HepG2 (cell line): ENCODE results near the gene CIAO2B. TPM values are rescaled to one million over a fixed set of nuclear protein-coding genes. Genes with fewer than 3 reads are reported as not detected.
A peak's percentile ranks its signal among the peaks of the same experiment; 100 is the strongest.

Experiments used
- ATAC-seq: fragments of 200-7000 bp; cut with Tn5 transposase; 3 replicates; pipeline ENCODE4 v1.9.1; 2020; ENCODE audit warnings: mild to moderate bottlenecking, moderate library complexity
- BruUV-seq: library from RNA; stranded (reverse); fragments of 400-500 nt; replicated peaks from 2 replicates; lab custom pipeline; 2021; lab: Mats Ljungman, UMichigan
- CTCF ChIA-PET: fragments of 300-600 bp; formaldehyde crosslinking; extraction: SDS; loops from one replicate; lab custom pipeline; 2021; ENCODE audit warnings: low total read pairs, inconsistent platforms, low intra/inter-chr PET ratio; lab: Yijun Ruan, JAX
- POLR2A ChIA-PET: fragments of 350-600 bp; sonication (Branson Sonifier 250); formaldehyde crosslinking; loops from one replicate; lab custom pipeline; 2020; ENCODE audit warnings: antibody characterized with exemption, inconsistent platforms; lab: Yijun Ruan, JAX
- DNase-seq: peaks from one replicate; pipeline ENCODE4 v3.0.0-alpha.2; 2015; ENCODE audit warnings: low spot score
- FAIRE-seq: peaks from 3 replicates; lab custom pipeline; 2011; peaks lifted over from hg19 to GRCh38; lab: Jason Lieb, UNC
- H2AFZ ChIP-seq: one replicate; pipeline ENCODE4 v1.6.1; 2011; ENCODE audit warnings: low read length, inconsistent platforms
- H3K27ac ChIP-seq: fragments of 300-600 bp; 3 replicates; pipeline ENCODE4 v1.8.0; 2011; ENCODE audit warnings: mixed run types, mild to moderate bottlenecking, mixed read lengths, low read length, inconsistent platforms; ENCODE audit not compliant: insufficient read depth; ENCODE audit errors: extremely low read length
- H3K27me3 ChIP-seq, 2 experiments: fragments of 200-600 bp in 1 of 2; 2 replicates in 1 of 2; 3 replicates in 1 of 2; pipeline versions ENCODE4 v1.6.0 to v1.8.0; 2011; ENCODE audit warnings: low read length in 2 of 2, mild to moderate bottlenecking in 2 of 2, moderate library complexity in 2 of 2, inconsistent platforms in 1 of 2; ENCODE audit not compliant: insufficient read depth in 2 of 2, control insufficient read depth in 1 of 2
- H3K36me3 ChIP-seq, 2 experiments: fragments of 200-600 bp in 1 of 2; replicated peaks in 1 of 2; 2 replicates in 1 of 2; 3 replicates in 1 of 2; pipeline versions ENCODE4 v1.5.1 to v1.8.0; 2011; ENCODE audit warnings: low read length in 2 of 2, inconsistent platforms in 1 of 2; ENCODE audit not compliant: insufficient read depth in 2 of 2, control insufficient read depth in 1 of 2
- H3K4me1 ChIP-seq: 2 replicates; pipeline ENCODE4 v1.5.1; 2012; ENCODE audit warnings: low read length, inconsistent platforms; ENCODE audit not compliant: insufficient read depth
- H3K4me2 ChIP-seq: 2 replicates; pipeline ENCODE4 v1.6.0; 2011; ENCODE audit warnings: low read depth, low read length, inconsistent platforms
- H3K4me3 ChIP-seq, 3 experiments: fragments of 200-600 bp in 1 of 3; sonication (generic), shearing (Covaris generic) in 1 of 3; replicated peaks in 1 of 3; 2 replicates each; pipeline ENCODE4 v1.5.1; 2011 to 2016; ENCODE audit warnings: low read length in 3 of 3, inconsistent platforms in 2 of 3, low read depth in 2 of 3, mild to moderate bottlenecking in 2 of 3, control low read depth in 1 of 3, mixed read lengths in 1 of 3; ENCODE audit not compliant: insufficient read depth in 1 of 3
- H3K79me2 ChIP-seq: one replicate; pipeline ENCODE4 v1.6.1; 2011; ENCODE audit warnings: low read length, inconsistent platforms; ENCODE audit not compliant: insufficient read depth
- H3K9ac ChIP-seq: 2 replicates; pipeline ENCODE4 v1.6.0; 2011; ENCODE audit warnings: mild to moderate bottlenecking, low read depth, low read length, inconsistent platforms; ENCODE audit not compliant: insufficient read depth
- H3K9me3 ChIP-seq: 2 replicates; pipeline ENCODE4 v1.5.1; 2012; ENCODE audit warnings: mild to moderate bottlenecking, low read length
- H4K20me1 ChIP-seq: 2 replicates; pipeline ENCODE4 v1.6.0; 2011; ENCODE audit warnings: inconsistent platforms, mild to moderate bottlenecking, low read length, moderate library complexity; ENCODE audit not compliant: insufficient read depth
- EZH2 ChIP-seq: conservative IDR thresholded peaks from 2 replicates; pipeline ENCODE4 v1.6.1; 2012; ENCODE audit warnings: mild to moderate bottlenecking, low read depth, low read length, moderate library complexity
- IKZF4 ChIP-seq: sonication (generic); formaldehyde crosslinking; IDR thresholded peaks from 2 replicates; pipeline ENCODE4 v1.5.1; 2020; ENCODE audit warnings: borderline replicate concordance, mild to moderate bottlenecking, low read depth, missing genetic modification reagents; ENCODE audit errors: not compliant biosample characterization
- MAFF ChIP-seq: IDR thresholded peaks from 2 replicates; pipeline ENCODE4 v1.6.1; 2011; ENCODE audit warnings: low read depth, low read length, improper control_type of control experiment
- SALL1 ChIP-seq: sonication (generic); formaldehyde crosslinking; IDR thresholded peaks from 2 replicates; pipeline ENCODE4 v1.8.0; 2022; ENCODE audit warnings: mild to moderate bottlenecking, missing genetic modification reagents
- SP4 ChIP-seq: sonication (generic); formaldehyde crosslinking; IDR thresholded peaks from 2 replicates; pipeline ENCODE4 v1.8.1; 2023; ENCODE audit warnings: mild to moderate bottlenecking, missing genetic modification reagents
- TBL1XR1 ChIP-seq: fragments of 150-350 bp; IDR thresholded peaks from 2 replicates; pipeline ENCODE4 v1.6.1; 2014; ENCODE audit warnings: borderline replicate concordance, low read length; ENCODE audit not compliant: partially characterized antibody
- TGIF2 ChIP-seq: IDR thresholded peaks from 2 replicates; pipeline ENCODE4 v1.6.1; 2016; ENCODE audit warnings: control low read depth, missing compliant biosample characterization
- TMF1 ChIP-seq: sonication (generic); formaldehyde crosslinking; IDR thresholded peaks from 2 replicates; pipeline ENCODE4 v1.8.1; 2022; ENCODE audit warnings: low read depth, missing genetic modification reagents
- ZBTB7A ChIP-seq: sonication (generic); formaldehyde crosslinking; IDR thresholded peaks from 2 replicates; pipeline ENCODE4 v1.8.0; 2022; ENCODE audit warnings: mild to moderate bottlenecking, missing genetic modification reagents
- ZMYM3 ChIP-seq: sonication (generic); formaldehyde crosslinking; IDR thresholded peaks from 2 replicates; pipeline ENCODE4 v1.5.1; 2020; ENCODE audit warnings: mild to moderate bottlenecking, missing genetic modification reagents
- ZNF562 ChIP-seq: sonication (generic); formaldehyde crosslinking; IDR thresholded peaks from 2 replicates; pipeline ENCODE4 v1.8.0; 2022; ENCODE audit warnings: missing genetic modification reagents, borderline replicate concordance
- WGBS: methylation state at CpG from one replicate; pipeline ENCODE4 v1.1.6; 2017; ENCODE audit warnings: low lambda C conversion rate; 5-methylcytosine and 5-hydroxymethylcytosine counted together
- in situ Hi-C: cut with HindIII; loops from 2 replicates; pipeline ENCODE4 v1.10.0; 2017; ENCODE audit warnings: low pct_unique_long_range_greater_than_20kb; ENCODE audit not compliant: extremely low pct_ligation_motif_present
- intact Hi-C: fragments of 100-400 bp; cut with micrococcal nuclease; formaldehyde crosslinking; loops from one replicate; pipeline ENCODE4 v1.10.0; 2022; ENCODE audit not compliant: unreplicated experiment
- polyA plus RNA-seq, 8 experiments: library from polyadenylated mRNA; depleted of rRNA in 3 of 8; stranded (reverse) in 7 of 8; unstranded in 1 of 8; fragments of >200 nt; fragmentation: Illumina TruSeq in 4 of 8; extraction: Trizol in 4 of 8; gene quantifications; 2 replicates each; pipeline versions ENCODE4 v1.2.1 to v1.2.3, GENCODE V29; 2011 to 2016; ENCODE audit warnings: low read depth in 4 of 8, missing spikeins in 1 of 8, mixed read lengths in 1 of 8; ENCODE audit not compliant: insufficient read depth in 1 of 8
- total RNA-seq, 5 experiments: library from RNA; depleted of rRNA; stranded (reverse); fragments of >200 nt; fragmentation: Illumina TruSeq; extraction: Trizol; gene quantifications; 2 replicates each; pipeline ENCODE4 v1.2.3, GENCODE V29; 2016; ENCODE audit warnings: low read depth in 1 of 5
- TF ChIP-seq, protein P1 (sequence below): sonication (generic); formaldehyde crosslinking; IDR thresholded peaks from 2 replicates; pipeline ENCODE4 v1.5.1; 2020; ENCODE audit warnings: missing genetic modification reagents, mild to moderate bottlenecking, borderline replicate concordance
- TF ChIP-seq, protein P2 (sequence below): IDR thresholded peaks from 2 replicates; pipeline ENCODE4 v1.6.1; 2018; ENCODE audit warnings: missing genetic modification reagents
- TF ChIP-seq, protein P3 (sequence below): sonication (generic); formaldehyde crosslinking; IDR thresholded peaks from 2 replicates; pipeline ENCODE4 v1.8.0; 2022; ENCODE audit warnings: mild to moderate bottlenecking, missing genetic modification reagents, moderate library complexity
- TF ChIP-seq, protein P4 (sequence below): IDR thresholded peaks from 2 replicates; pipeline ENCODE4 v1.6.1; 2012; ENCODE audit warnings: low read depth, low read length, improper control_type of control experiment

CIAO2B gene
- total and polyA plus RNA-seq, 2 of the 13 experiments (the other 11 are each of a cell fraction or from before 2014, with no cell fraction given): 157 to 293 TPM

- TF ChIP-seq, protein P1, sequence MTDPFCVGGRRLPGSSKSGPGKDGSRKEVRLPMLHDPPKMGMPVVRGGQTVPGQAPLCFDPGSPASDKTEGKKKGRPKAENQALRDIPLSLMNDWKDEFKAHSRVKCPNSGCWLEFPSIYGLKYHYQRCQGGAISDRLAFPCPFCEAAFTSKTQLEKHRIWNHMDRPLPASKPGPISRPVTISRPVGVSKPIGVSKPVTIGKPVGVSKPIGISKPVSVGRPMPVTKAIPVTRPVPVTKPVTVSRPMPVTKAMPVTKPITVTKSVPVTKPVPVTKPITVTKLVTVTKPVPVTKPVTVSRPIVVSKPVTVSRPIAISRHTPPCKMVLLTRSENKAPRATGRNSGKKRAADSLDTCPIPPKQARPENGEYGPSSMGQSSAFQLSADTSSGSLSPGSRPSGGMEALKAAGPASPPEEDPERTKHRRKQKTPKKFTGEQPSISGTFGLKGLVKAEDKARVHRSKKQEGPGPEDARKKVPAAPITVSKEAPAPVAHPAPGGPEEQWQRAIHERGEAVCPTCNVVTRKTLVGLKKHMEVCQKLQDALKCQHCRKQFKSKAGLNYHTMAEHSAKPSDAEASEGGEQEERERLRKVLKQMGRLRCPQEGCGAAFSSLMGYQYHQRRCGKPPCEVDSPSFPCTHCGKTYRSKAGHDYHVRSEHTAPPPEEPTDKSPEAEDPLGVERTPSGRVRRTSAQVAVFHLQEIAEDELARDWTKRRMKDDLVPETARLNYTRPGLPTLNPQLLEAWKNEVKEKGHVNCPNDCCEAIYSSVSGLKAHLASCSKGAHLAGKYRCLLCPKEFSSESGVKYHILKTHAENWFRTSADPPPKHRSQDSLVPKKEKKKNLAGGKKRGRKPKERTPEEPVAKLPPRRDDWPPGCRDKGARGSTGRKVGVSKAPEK (CRISPR knock-in tag): no peak
- TF ChIP-seq SALL1 (CRISPR knock-in tag) (no peak), TMF1 (CRISPR knock-in tag) (no peak), TGIF2 (CRISPR knock-in tag) (no peak), SP4 (CRISPR knock-in tag) (0 out of 2 replicates have a peak, but pooled peaks have one; percentile 20), ZNF562 (CRISPR knock-in tag) (no peak)
- TF ChIP-seq, protein P2, sequence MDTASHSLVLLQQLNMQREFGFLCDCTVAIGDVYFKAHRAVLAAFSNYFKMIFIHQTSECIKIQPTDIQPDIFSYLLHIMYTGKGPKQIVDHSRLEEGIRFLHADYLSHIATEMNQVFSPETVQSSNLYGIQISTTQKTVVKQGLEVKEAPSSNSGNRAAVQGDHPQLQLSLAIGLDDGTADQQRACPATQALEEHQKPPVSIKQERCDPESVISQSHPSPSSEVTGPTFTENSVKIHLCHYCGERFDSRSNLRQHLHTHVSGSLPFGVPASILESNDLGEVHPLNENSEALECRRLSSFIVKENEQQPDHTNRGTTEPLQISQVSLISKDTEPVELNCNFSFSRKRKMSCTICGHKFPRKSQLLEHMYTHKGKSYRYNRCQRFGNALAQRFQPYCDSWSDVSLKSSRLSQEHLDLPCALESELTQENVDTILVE (CRISPR knock-in tag): no peak
Measured at GRCh38 chr16:66949472-66949871, 15.3 kb upstream of the CIAO2B start (continued).

- H2AFZ ChIP-seq: no peak overlapping the region
- H3K79me2 ChIP-seq: no peaks in the 10 kb centered on the region
- no peak for DNase-seq
- H3K4me2 ChIP-seq: peak overlapping the region; percentile 75
- CTCF ChIA-PET: no interaction called here
- H4K20me1 ChIP-seq: no peaks in the 10 kb centered on the region
- POLR2A ChIA-PET: no interaction called here
- H3K4me1 ChIP-seq: peaks cover 47% of the 10 kb centered on the region
- no peak overlapping the region for H3K27ac ChIP-seq
- H3K4me3 ChIP-seq: peak overlapping the region in 2 of 3 experiments; percentile 37 to 64; a peak in 4 of 6 replicates
- no peak overlapping the region for H3K9ac ChIP-seq
- in situ Hi-C loops (no loop called here), intact Hi-C loops (no loop called here)
- 42% methylated on average over 16 of the region's 21 CpGs for WGBS
- 0 out of 5 replicates have a peak, but pooled peaks cover 0 to 1% of the 10 kb centered on the region in 2 experiments for H3K36me3 ChIP-seq
- no TSS peak for BruUV-seq
- no peak for FAIRE-seq
- 0 out of 2 replicates have a peak, but pooled peaks cover 5% of the 10 kb centered on the region for H3K9me3 ChIP-seq
- peak; percentile 39 for ATAC-seq
- H3K27me3 ChIP-seq: peaks cover 4 to 24% of the 10 kb centered on the region in 2 experiments; a peak in 4 of 5 replicates
- TF ChIP-seq EZH2 (peak; percentile 90), MAFF (no peak), IKZF4 (CRISPR knock-in tag) (no peak), TBL1XR1 (no peak), ZMYM3 (CRISPR knock-in tag) (no peak), ZBTB7A (no peak)
- TF ChIP-seq, protein P3, sequence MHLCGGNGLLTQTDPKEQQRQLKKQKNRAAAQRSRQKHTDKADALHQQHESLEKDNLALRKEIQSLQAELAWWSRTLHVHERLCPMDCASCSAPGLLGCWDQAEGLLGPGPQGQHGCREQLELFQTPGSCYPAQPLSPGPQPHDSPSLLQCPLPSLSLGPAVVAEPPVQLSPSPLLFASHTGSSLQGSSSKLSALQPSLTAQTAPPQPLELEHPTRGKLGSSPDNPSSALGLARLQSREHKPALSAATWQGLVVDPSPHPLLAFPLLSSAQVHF: 0 out of 2 replicates have a peak, but pooled peaks have one; percentile 35
- TF ChIP-seq, protein P4, sequence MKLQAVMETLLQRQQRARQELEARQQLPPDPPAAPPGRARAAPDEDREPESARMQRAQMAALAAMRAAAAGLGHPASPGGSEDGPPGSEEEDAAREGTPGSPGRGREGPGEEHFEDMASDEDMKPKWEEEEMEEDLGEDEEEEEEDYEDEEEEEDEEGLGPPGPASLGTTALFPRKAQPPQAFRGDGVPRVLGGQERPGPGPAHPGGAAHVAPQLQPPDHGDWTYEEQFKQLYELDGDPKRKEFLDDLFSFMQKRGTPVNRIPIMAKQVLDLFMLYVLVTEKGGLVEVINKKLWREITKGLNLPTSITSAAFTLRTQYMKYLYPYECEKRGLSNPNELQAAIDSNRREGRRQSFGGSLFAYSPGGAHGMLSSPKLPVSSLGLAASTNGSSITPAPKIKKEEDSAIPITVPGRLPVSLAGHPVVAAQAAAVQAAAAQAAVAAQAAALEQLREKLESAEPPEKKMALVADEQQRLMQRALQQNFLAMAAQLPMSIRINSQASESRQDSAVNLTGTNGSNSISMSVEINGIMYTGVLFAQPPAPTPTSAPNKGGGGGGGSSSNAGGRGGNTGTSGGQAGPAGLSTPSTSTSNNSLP: no peak
Measured at GRCh38 chr16:66948837-66949225, 14.6 kb upstream of the CIAO2B start.
